Activated T-helper 2 cell treated with anti-CD3 and anti-CD28 coated beads, Interferon-gamma antibody, Interleukin-2, Interleukin-4, amounts not matched to agents 10 μg/mL and 5 μg/mL and 100 μg/mL, durations not matched to agents 14 hours and 24 hours and 36 hours (primary cell): ENCODE results near the gene C19orf25. TPM values are rescaled to one million over a fixed set of nuclear protein-coding genes. Genes with fewer than 3 reads are reported as not detected.

Source experiments
- DNase-seq: peaks from one replicate; pipeline ENCODE4 v3.0.0; 2021; ENCODE audit warnings: low spot score
- H3K27ac Mint-ChIP-seq: one replicate; pipeline ENCODE4 v1.8.0; 2021; ENCODE audit warnings: mixed read lengths
- H3K27me3 Mint-ChIP-seq: one replicate; pipeline ENCODE4 v1.8.0; 2021; ENCODE audit warnings: low read depth, mixed read lengths
- H3K36me3 Mint-ChIP-seq: one replicate; pipeline ENCODE4 v1.8.0; 2021; ENCODE audit warnings: low read depth, mixed read lengths
- H3K4me1 Mint-ChIP-seq: one replicate; pipeline ENCODE4 v1.8.0; 2021; ENCODE audit warnings: low read depth, mixed read lengths
- H3K4me3 Mint-ChIP-seq: one replicate; pipeline ENCODE4 v1.8.0; 2021; ENCODE audit warnings: low read depth, mild to moderate bottlenecking, moderate library complexity, mixed read lengths
- H3K9me3 Mint-ChIP-seq: one replicate; pipeline ENCODE4 v1.8.0; 2021; ENCODE audit warnings: mixed read lengths
- intact Hi-C: fragments of 100-400 bp; cut with micrococcal nuclease; formaldehyde crosslinking; loops from one replicate; pipeline ENCODE4 v1.15.1; 2023
- total RNA-seq: library from RNA; stranded (reverse); gene quantifications from 2 replicates; pipeline ENCODE4 v1.2.3, GENCODE V29; 2022

Gene C19orf25
- total RNA-seq, 1 donor from 2014 or later: 33.0 TPM

GRCh38 chr19:1467490-1468273 is 11.3 kb downstream of the C19orf25 start:
- intact Hi-C loops: loop anchor here (5.0 kb wide), 1 partner anchor 295 kb away; no protein-coding TSS in a partner anchor

DNA sequence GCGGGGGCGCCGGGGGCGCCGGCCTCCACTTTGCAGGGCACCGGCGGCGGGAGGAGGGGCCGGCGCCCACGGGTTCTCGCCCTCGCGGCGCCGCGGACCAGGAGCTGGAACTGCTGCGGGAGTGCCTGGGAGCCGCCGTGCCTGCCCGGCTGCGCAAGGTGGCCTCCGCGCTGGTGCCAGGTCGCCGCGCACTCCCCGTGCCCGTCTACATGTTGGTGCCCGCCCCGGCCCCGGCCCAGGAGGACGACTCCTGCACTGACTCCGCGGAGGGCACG is 11.9 kb downstream of the C19orf25 start:
- Mint-ChIP-seq H3K36me3 (no peaks in the 10 kb centered on the region), H3K4me3 (no peak overlapping the region), H3K27me3 (peaks cover 9% of the 10 kb centered on the region), H3K27ac (no peak overlapping the region), H3K4me1 (peaks cover 3% of the 10 kb centered on the region), H3K9me3 (no peaks in the 10 kb centered on the region)
- no peak for DNase-seq
- intact Hi-C loops: loop anchor here (5.0 kb wide), 1 partner anchor 295 kb away; no protein-coding TSS in a partner anchor

More at GRCh38 chr19:1467490-1468273, 11.3 kb downstream of the C19orf25 start:
- no peak overlapping the region for H3K4me3 Mint-ChIP-seq
- peaks cover 3% of the 10 kb centered on the region for H3K4me1 Mint-ChIP-seq
- no peak for DNase-seq
- H3K36me3 Mint-ChIP-seq: no peaks in the 10 kb centered on the region
- no peak overlapping the region for H3K27ac Mint-ChIP-seq
- H3K27me3 Mint-ChIP-seq: peaks cover 9% of the 10 kb centered on the region
- no peaks in the 10 kb centered on the region for H3K9me3 Mint-ChIP-seq

- H3K27ac Mint-ChIP-seq: no peak overlapping the region
- intact Hi-C loops: loop anchor here (5.0 kb wide), 1 partner anchor 296 kb away; no protein-coding TSS in a partner anchor
- no peaks in the 10 kb centered on the region for H3K9me3 Mint-ChIP-seq
- H3K4me1 Mint-ChIP-seq: peaks cover 3% of the 10 kb centered on the region
- peaks cover 5% of the 10 kb centered on the region for H3K27me3 Mint-ChIP-seq
- H3K4me3 Mint-ChIP-seq: no peak overlapping the region
- no peaks in the 10 kb centered on the region for H3K36me3 Mint-ChIP-seq
- no peak for DNase-seq
Observed at GRCh38 chr19:1466461-1467214, 12.4 kb downstream of the C19orf25 start.

- H3K9me3 Mint-ChIP-seq: no peaks in the 10 kb centered on the region
- no peaks in the 10 kb centered on the region for H3K36me3 Mint-ChIP-seq
- intact Hi-C loops: loop anchor here (5.0 kb wide), 1 partner anchor 296 kb away; no protein-coding TSS in a partner anchor
- peaks cover 3% of the 10 kb centered on the region for H3K27me3 Mint-ChIP-seq
- no peak overlapping the region for H3K27ac Mint-ChIP-seq
- no peak overlapping the region for H3K4me3 Mint-ChIP-seq
- peaks cover 1% of the 10 kb centered on the region for H3K4me1 Mint-ChIP-seq
- no peak for DNase-seq
Observed at GRCh38 chr19:1466018-1466460, 13.0 kb downstream of the C19orf25 start.

GRCh38 chr19:1465191-1466016 is 13.6 kb downstream of the C19orf25 start:
- Mint-ChIP-seq H3K9me3 (no peaks in the 10 kb centered on the region), H3K27ac (no peak overlapping the region), H3K4me1 (peaks cover 1% of the 10 kb centered on the region), H3K36me3 (no peaks in the 10 kb centered on the region), H3K4me3 (no peak overlapping the region), H3K27me3 (peaks cover 3% of the 10 kb centered on the region)
- DNase-seq: no peak
- intact Hi-C loops: loop anchor here (5.0 kb wide), 1 partner anchor 297 kb away; no protein-coding TSS in a partner anchor

- Mint-ChIP-seq H3K27me3 (peaks cover 12% of the 10 kb centered on the region), H3K4me3 (no peak overlapping the region), H3K36me3 (no peaks in the 10 kb centered on the region), H3K4me1 (no peaks in the 10 kb centered on the region), H3K9me3 (no peaks in the 10 kb centered on the region), H3K27ac (no peak overlapping the region)
- intact Hi-C loops: no loop called here
- DNase-seq: no peak
Observed at GRCh38 chr19:1461862-1462261, 17.2 kb downstream of the C19orf25 start.

GRCh38 chr19:1460033-1460995 is 18.7 kb downstream of the C19orf25 start:
- Mint-ChIP-seq H3K4me1 (peaks cover 4% of the 10 kb centered on the region), H3K9me3 (no peaks in the 10 kb centered on the region), H3K4me3 (no peak overlapping the region), H3K27ac (no peak overlapping the region), H3K36me3 (no peaks in the 10 kb centered on the region), H3K27me3 (peaks cover 17% of the 10 kb centered on the region)
- intact Hi-C loops: no loop called here
- no peak for DNase-seq

DNA sequence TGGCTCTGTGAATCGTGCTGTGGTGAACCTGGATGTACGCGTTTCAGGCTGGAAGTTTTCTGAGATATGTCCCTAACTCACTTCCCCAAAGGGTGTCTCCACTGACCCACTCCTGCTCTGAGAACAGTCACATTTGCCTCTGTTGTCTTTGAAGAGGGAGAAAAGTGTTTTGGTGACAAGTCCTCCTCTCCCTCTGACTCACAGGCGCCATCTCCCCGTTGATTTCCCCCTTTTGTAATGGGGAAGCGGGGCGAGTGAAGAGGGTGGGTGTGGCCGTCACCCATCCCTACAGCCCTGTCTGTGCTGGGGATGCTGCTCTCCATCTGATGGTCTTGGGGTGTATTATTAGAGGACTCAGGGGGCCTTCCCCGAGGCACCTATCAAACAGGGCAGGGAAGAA is 19.5 kb downstream of the C19orf25 start:
- DNase-seq: no peak
- Mint-ChIP-seq H3K36me3 (no peaks in the 10 kb centered on the region), H3K4me1 (peaks cover 4% of the 10 kb centered on the region), H3K4me3 (no peak overlapping the region), H3K9me3 (no peaks in the 10 kb centered on the region), H3K27ac (no peak overlapping the region), H3K27me3 (peaks cover 20% of the 10 kb centered on the region)
- intact Hi-C loops: no loop called here

DNA sequence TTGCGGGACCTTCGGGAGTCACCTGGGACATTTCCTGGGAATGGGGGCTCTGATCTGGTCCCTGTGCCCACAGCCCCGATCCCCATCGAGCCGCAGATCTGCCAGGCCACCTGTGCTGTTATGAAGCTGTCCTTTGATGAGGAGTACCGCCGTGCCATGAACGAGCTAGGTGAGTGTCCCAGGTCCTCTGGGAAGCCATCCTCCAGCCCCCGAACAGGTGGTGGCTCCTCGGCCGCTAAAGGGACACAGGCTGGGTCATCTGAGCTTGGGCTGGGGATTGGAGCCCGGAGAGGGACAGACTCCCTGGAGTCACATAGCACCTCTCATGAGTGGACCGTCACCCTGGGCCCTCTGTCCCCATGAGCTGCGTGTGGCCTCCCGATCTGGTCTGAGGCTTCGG is 21.1 kb downstream of the C19orf25 start:
- peaks cover 28% of the 10 kb centered on the region for H3K27me3 Mint-ChIP-seq
- no peaks in the 10 kb centered on the region for H3K9me3 Mint-ChIP-seq
- no peak for DNase-seq
- intact Hi-C loops: no loop called here
- H3K4me3 Mint-ChIP-seq: no peak overlapping the region
- H3K36me3 Mint-ChIP-seq: no peaks in the 10 kb centered on the region
- H3K4me1 Mint-ChIP-seq: peaks cover 4% of the 10 kb centered on the region
- no peak overlapping the region for H3K27ac Mint-ChIP-seq

- no peak for DNase-seq
- H3K27ac Mint-ChIP-seq: no peak overlapping the region
- H3K4me1 Mint-ChIP-seq: peaks cover 4% of the 10 kb centered on the region
- no peak overlapping the region for H3K4me3 Mint-ChIP-seq
- H3K36me3 Mint-ChIP-seq: no peaks in the 10 kb centered on the region
- H3K27me3 Mint-ChIP-seq: peaks cover 34% of the 10 kb centered on the region
- intact Hi-C loops: no loop called here
- no peaks in the 10 kb centered on the region for H3K9me3 Mint-ChIP-seq
Observed at GRCh38 chr19:1457031-1457739, 21.8 kb downstream of the C19orf25 start.

- H3K4me3 Mint-ChIP-seq: no peak overlapping the region
- H3K4me1 Mint-ChIP-seq: peaks cover 4% of the 10 kb centered on the region
- no peaks in the 10 kb centered on the region for H3K9me3 Mint-ChIP-seq
- H3K27me3 Mint-ChIP-seq: peaks cover 37% of the 10 kb centered on the region
- intact Hi-C loops: no loop called here
- no peak for DNase-seq
- no peak overlapping the region for H3K27ac Mint-ChIP-seq
- H3K36me3 Mint-ChIP-seq: no peaks in the 10 kb centered on the region
Observed at GRCh38 chr19:1456121-1456900, 22.7 kb downstream of the C19orf25 start.
